GM20000 (cell line): ENCODE data around the gene PDGFRB.
A peak's percentile ranks its signal among the peaks of the same experiment; 100 is the strongest.

Source experiments
- DNase-seq: peaks from one replicate; pipeline ENCODE4 v3.0.0; 2012; ENCODE audit warnings: low spot score
- TF ChIP-seq, protein P1 (sequence below): IDR thresholded peaks from 2 replicates; pipeline ENCODE4 v1.5.1; 2012; ENCODE audit warnings: mild to moderate bottlenecking, control low read depth; ENCODE audit errors: extremely low read depth, missing control alignments

Gene PDGFRB

DNA sequence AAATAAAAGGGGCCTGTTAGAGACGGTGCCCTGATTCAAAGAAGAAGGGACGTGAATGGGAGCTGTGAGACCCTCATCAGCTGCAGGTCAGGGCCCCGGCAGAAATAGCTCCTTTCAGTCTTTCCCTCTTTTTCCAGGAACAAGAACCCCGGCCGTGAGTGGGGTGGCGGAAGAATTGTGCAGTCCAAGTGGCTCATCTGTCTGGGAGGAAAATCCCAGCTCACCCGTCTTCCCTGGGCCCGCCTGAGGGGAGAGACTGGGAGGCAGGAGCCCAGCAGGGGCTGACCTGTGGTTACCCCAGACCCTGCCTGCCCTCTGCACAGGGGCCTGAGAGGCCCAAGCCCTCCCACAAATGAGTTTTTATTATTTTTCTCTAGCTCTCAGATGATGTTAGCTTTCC lies 44.5 kb downstream of the PDGFRB start:
- peak; percentile 2 for DNase-seq
- TF ChIP-seq, protein P1, sequence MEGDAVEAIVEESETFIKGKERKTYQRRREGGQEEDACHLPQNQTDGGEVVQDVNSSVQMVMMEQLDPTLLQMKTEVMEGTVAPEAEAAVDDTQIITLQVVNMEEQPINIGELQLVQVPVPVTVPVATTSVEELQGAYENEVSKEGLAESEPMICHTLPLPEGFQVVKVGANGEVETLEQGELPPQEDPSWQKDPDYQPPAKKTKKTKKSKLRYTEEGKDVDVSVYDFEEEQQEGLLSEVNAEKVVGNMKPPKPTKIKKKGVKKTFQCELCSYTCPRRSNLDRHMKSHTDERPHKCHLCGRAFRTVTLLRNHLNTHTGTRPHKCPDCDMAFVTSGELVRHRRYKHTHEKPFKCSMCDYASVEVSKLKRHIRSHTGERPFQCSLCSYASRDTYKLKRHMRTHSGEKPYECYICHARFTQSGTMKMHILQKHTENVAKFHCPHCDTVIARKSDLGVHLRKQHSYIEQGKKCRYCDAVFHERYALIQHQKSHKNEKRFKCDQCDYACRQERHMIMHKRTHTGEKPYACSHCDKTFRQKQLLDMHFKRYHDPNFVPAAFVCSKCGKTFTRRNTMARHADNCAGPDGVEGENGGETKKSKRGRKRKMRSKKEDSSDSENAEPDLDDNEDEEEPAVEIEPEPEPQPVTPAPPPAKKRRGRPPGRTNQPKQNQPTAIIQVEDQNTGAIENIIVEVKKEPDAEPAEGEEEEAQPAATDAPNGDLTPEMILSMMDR, result no peak

- no peak for DNase-seq
- TF ChIP-seq, protein P1, result no peak
These were observed 45.7 kb downstream of the PDGFRB start for GRCh38 chr5:150109921-150110320.

GRCh38 chr5:150108711-150109514 lies 46.7 kb downstream of the PDGFRB start:
- TF ChIP-seq, protein P1, result no peak
- peak; percentile 8 for DNase-seq

DNA sequence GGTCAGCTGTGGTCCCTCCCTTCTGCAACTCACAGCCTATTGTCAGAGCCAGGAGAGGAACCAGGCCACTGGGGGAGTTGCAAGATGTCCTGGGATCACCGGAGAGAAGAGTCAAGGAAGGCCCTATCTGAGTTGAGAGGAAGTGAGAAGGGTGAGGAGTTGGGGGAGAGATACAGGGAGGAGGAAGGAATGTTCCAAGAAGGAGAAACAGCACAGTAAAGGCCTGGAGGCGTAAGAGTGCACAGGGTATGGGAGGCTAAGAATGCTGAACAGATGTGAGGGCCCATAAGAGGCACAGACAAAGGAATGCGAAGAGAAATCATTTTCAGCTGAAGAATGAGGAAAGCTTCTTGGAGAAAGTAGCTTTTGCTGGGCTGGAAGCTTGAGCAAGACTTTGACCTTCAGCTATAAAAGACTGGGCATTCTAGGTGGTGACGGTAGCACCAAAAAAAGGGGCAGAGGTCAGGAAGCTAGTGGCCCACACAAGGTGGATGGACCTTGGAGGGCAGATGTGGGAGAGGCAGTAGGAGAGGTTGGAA lies 47.7 kb downstream of the PDGFRB start:
- TF ChIP-seq, protein P1, result no peak
- DNase-seq, result no peak

- DNase-seq, result peak; percentile 13
- TF ChIP-seq, protein P1, result no peak
These were observed 48.8 kb downstream of the PDGFRB start for GRCh38 chr5:150106674-150107426.

DNA sequence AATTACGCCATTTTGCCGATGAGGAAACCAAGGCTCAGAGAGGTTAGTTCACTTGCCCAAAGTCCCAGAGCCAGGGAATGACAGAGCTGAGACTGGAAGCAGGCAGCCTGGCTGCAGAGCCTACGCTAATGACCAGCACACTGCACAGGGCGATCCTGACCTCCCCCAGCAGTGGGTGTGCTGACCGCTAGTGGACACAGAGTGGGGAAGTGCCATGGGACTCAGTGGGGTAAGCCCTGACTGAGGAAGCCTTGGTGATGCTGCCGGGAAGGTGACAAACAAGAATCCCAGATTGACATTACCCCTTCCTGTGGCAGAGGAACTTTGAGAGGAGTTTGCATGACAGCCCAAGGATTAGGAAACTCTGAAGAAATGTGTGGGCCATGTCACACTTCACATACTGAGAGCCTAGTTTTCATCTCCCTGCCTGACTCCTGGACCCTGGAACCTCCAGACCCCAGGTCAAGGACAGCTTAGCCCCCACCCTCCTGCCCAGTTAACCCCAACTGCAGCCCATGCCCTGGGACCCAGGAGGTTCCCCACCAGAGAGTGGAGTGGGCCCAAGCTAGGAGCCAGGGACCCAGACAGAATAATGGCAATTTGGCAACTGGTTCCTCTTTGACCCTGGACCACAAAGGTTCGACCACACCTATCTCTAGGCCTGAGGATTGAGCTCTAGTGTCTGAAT lies 49.6 kb downstream of the PDGFRB start:
- peak; percentile 1 for DNase-seq

More for the DNA sequence above, 49.6 kb downstream of the PDGFRB start:
- TF ChIP-seq, protein P1, result no peak
